Activated T-helper 17 cell treated with anti-CD3 and anti-CD28 coated beads, Interleukin-2, amount 50 U/mL, for 72 hours (primary cell): ENCODE results near the gene CCDC32. TPM values are rescaled to one million over a fixed set of nuclear protein-coding genes. Genes with fewer than 3 reads are reported as not detected.

Source experiments
- ATAC-seq: fragments of 150-1000 bp; cut with Tn5 transposase; replicated peaks from 2 replicates; pipeline ENCODE4 v1.10.0; 2021; ENCODE audit warnings: mild to moderate bottlenecking, moderate library complexity
- H3K27ac Mint-ChIP-seq: one replicate; pipeline ENCODE4 v1.8.0; 2022; ENCODE audit warnings: mixed read lengths
- H3K27me3 Mint-ChIP-seq: one replicate; pipeline ENCODE4 v1.8.0; 2022; ENCODE audit warnings: mixed read lengths
- H3K36me3 Mint-ChIP-seq: one replicate; pipeline ENCODE4 v1.8.0; 2022; ENCODE audit warnings: low read depth, mild to moderate bottlenecking, mixed read lengths
- H3K4me1 Mint-ChIP-seq: one replicate; pipeline ENCODE4 v1.8.0; 2022; ENCODE audit warnings: mixed read lengths
- H3K4me3 Mint-ChIP-seq: one replicate; pipeline ENCODE4 v1.8.0; 2022; ENCODE audit warnings: mild to moderate bottlenecking, mixed read lengths
- H3K9me3 Mint-ChIP-seq: one replicate; pipeline ENCODE4 v1.8.0; 2022; ENCODE audit warnings: mixed read lengths
- total RNA-seq, 2 donors: library from RNA; stranded (reverse); gene quantifications; one replicate each; pipeline ENCODE4 v1.2.3, GENCODE V29; 2022

CCDC32 gene
- total RNA-seq, 2 donors from 2014 or later: 34.9 to 41.3 TPM

DNA sequence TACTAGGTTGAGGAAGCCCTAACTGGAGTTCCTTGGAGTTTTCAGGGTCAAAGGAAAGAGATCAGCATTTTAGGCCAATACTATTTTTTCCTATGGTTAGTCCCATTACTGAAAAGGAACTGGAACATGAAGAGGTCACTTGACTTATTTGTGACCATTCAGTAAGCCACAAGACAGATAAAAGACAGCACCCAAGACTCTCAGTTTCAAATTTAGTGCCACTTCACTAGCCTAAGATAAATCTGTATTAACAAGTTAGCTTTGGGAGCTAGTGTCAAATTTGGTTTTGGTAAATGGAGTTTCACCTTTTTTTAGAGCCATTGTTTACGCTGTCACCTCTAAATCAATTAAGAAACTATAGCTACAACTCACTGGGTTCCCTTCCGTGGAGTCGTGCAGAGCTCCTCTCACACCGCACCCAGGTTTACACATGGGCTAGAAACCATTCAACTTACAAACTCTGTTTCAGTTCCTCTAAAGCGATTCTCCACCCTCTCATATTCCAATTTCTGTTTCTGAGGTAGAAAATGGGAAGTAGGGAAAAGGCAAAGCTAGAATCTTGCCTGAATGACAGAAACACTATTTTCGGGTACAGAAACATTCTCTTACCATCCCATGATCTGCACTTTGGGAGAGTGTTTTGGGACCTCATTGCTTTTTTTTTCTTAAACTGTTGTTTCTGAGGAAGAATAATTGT, 14.4 kb downstream of the CCDC32 start:
- Mint-ChIP-seq H3K4me3 (no peak overlapping the region), H3K27me3 (no peaks in the 10 kb centered on the region), H3K27ac (no peak overlapping the region), H3K4me1 (no peaks in the 10 kb centered on the region), H3K9me3 (no peaks in the 10 kb centered on the region), H3K36me3 (peaks cover 87% of the 10 kb centered on the region)
- no peak for ATAC-seq

- peaks cover 81% of the 10 kb centered on the region for H3K36me3 Mint-ChIP-seq
- no peaks in the 10 kb centered on the region for H3K4me1 Mint-ChIP-seq
- no peaks in the 10 kb centered on the region for H3K27me3 Mint-ChIP-seq
- H3K4me3 Mint-ChIP-seq: no peak overlapping the region
- H3K27ac Mint-ChIP-seq: no peak overlapping the region
- H3K9me3 Mint-ChIP-seq: no peaks in the 10 kb centered on the region
- no peak for ATAC-seq
These were observed 14.9 kb downstream of the CCDC32 start for GRCh38 chr15:40549894-40550293.

DNA sequence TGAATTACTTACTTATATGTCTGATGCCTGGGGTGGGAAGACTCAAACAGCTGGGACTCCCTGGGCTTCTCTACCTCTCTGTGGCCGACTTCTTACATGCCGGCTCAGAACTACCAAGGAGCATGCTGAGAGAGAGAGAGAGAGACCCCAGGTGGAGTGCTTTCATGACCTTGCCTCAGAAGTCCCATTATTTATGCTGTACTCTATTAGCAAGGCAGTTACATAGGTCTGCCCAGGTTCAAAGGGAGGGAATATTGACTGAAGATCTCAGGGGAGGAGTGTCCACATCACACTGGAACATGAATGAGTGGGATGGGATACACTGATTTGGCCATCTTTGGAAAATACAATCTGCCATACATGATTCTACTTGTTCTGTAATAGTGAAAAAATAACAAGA, 16.2 kb downstream of the CCDC32 start:
- no peak overlapping the region for H3K4me3 Mint-ChIP-seq
- H3K27ac Mint-ChIP-seq: no peak overlapping the region
- H3K4me1 Mint-ChIP-seq: no peaks in the 10 kb centered on the region
- peaks cover 68% of the 10 kb centered on the region for H3K36me3 Mint-ChIP-seq
- H3K27me3 Mint-ChIP-seq: no peaks in the 10 kb centered on the region
- no peaks in the 10 kb centered on the region for H3K9me3 Mint-ChIP-seq
- no peak for ATAC-seq

- Mint-ChIP-seq H3K9me3 (no peaks in the 10 kb centered on the region), H3K4me1 (no peaks in the 10 kb centered on the region), H3K27ac (peak overlapping the region; percentile 16), H3K27me3 (no peaks in the 10 kb centered on the region), H3K4me3 (no peak overlapping the region), H3K36me3 (peaks cover 39% of the 10 kb centered on the region)
- ATAC-seq: no peak
These were observed 19.4 kb downstream of the CCDC32 start for GRCh38 chr15:40545457-40545856.

DNA sequence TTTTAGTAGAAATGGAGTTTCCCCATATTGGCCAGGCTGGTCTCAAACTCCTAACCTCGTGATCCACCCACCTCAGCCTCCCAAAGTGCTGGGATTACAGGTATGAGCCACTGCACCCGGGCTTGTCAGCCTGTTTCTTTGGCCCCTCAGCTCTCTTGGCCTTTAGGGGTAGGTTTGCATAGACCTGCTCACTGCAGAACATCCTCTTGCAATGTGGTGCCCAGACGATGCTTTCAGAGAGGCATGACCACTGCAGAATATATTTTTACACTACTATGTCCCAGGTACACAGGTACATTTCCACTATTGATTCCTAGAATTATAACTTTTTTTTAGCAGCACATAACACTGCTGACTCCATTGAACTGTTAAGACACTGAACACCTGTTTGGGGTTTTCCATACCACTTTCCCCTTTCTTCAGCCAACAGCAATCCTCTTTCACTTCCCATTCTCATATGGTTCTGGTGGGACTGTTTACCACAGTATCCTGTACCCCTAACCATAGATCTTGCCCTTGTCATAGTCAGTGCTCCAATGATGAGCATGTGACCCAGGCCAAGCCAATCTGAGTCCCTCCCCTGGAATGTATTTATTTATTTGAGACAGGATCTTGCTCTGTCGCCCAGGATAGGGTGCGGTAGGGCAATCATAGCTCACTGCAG, 21.1 kb downstream of the CCDC32 start:
- Mint-ChIP-seq H3K36me3 (peaks cover 28% of the 10 kb centered on the region), H3K4me1 (peaks cover 4% of the 10 kb centered on the region), H3K4me3 (no peak overlapping the region), H3K27ac (no peak overlapping the region), H3K27me3 (no peaks in the 10 kb centered on the region), H3K9me3 (no peaks in the 10 kb centered on the region)
- ATAC-seq: no peak

- peaks cover 4% of the 10 kb centered on the region for H3K4me1 Mint-ChIP-seq
- no peak overlapping the region for H3K4me3 Mint-ChIP-seq
- no peaks in the 10 kb centered on the region for H3K9me3 Mint-ChIP-seq
- peaks cover 26% of the 10 kb centered on the region for H3K36me3 Mint-ChIP-seq
- no peaks in the 10 kb centered on the region for H3K27me3 Mint-ChIP-seq
- H3K27ac Mint-ChIP-seq: no peak overlapping the region
- no peak for ATAC-seq
These were observed 21.8 kb downstream of the CCDC32 start for GRCh38 chr15:40543082-40543481.

DNA sequence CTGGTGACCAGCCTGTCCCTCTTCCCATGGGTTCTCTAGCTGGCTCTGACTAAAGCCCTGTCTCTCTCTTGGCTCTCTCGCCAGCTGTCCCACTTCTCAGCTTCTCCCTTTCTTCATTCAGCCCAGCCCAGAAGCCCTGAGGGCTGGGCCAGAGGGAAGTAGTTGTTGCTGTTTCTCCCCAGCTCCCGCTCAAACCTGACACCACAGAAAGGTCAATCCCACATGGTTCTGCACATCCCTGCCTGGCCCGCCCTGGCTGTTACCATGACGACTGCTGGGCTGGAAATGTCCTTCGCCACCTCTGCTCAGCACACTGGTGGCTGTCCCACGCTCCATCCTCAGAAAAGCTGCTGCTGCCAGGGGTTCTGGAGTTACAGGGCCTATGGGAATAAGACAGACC, 25.9 kb downstream of the CCDC32 start:
- no peaks in the 10 kb centered on the region for H3K9me3 Mint-ChIP-seq
- ATAC-seq: no peak
- no peak overlapping the region for H3K27ac Mint-ChIP-seq
- no peaks in the 10 kb centered on the region for H3K27me3 Mint-ChIP-seq
- peaks cover 11% of the 10 kb centered on the region for H3K36me3 Mint-ChIP-seq
- H3K4me1 Mint-ChIP-seq: peaks cover 4% of the 10 kb centered on the region
- no peak overlapping the region for H3K4me3 Mint-ChIP-seq

- H3K4me1 Mint-ChIP-seq: peaks cover 4% of the 10 kb centered on the region
- no peaks in the 10 kb centered on the region for H3K27me3 Mint-ChIP-seq
- no peak overlapping the region for H3K27ac Mint-ChIP-seq
- H3K4me3 Mint-ChIP-seq: no peak overlapping the region
- no peaks in the 10 kb centered on the region for H3K9me3 Mint-ChIP-seq
- peaks cover 11% of the 10 kb centered on the region for H3K36me3 Mint-ChIP-seq
- ATAC-seq: no peak
These were observed 28.3 kb downstream of the CCDC32 start for GRCh38 chr15:40536501-40536900.

GRCh38 chr15:40534371-40534770, 30.5 kb downstream of the CCDC32 start:
- Mint-ChIP-seq H3K36me3 (peaks cover 11% of the 10 kb centered on the region), H3K27ac (no peak overlapping the region), H3K4me3 (no peak overlapping the region), H3K4me1 (peaks cover 4% of the 10 kb centered on the region), H3K9me3 (no peaks in the 10 kb centered on the region), H3K27me3 (no peaks in the 10 kb centered on the region)
- ATAC-seq: no peak

DNA sequence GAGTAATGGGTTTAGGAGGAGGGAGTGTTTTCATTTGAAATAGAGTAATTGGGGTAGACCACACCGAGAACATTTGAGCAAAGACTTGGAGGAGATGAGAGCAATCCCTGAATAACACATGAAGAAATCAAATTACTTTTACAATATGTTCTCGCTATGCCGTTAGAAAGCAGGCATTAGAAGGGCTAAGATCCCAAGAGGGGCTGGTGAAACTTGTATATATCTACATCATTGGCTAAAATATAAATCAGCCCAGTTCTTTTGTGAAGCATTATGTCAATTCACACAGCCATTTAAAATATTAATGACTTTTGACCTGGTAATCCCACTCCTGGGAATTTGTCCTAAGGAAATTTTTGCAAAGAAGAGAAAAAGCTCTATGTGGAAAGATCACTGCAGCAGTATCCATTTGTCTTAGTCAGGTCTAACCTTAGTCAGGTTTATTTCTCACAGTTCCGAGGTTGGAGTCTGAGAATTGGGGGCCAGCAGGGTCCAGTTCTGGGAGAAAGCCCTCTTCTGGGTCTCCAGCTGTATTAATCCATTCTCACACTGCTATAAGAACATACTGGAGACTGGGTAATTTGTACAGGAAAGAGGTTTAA, 31.0 kb downstream of the CCDC32 start:
- peaks cover 6% of the 10 kb centered on the region for H3K36me3 Mint-ChIP-seq
- H3K9me3 Mint-ChIP-seq: no peaks in the 10 kb centered on the region
- H3K4me1 Mint-ChIP-seq: no peaks in the 10 kb centered on the region
- no peak overlapping the region for H3K27ac Mint-ChIP-seq
- ATAC-seq: no peak
- no peak overlapping the region for H3K4me3 Mint-ChIP-seq
- H3K27me3 Mint-ChIP-seq: no peaks in the 10 kb centered on the region

DNA sequence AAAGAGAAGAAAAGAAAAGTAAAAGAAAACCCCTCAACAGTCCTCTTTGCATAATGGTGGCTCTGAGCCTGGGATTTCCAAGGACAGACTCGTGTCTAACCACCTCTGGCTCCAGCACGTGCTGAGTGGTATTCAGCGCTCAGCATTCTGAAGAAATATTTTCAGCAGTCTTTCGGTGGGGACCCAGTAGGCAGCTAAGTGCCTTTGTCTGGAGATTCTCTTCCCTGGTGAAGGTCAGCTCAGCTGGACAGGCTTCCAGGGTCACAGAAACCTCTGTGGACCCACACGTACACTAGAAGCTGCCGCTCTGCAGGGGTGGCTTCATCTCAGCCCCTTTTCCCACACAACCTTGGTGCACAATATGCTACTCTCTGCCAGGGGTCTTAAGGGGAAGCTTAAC, 36.0 kb downstream of the CCDC32 start:
- no peak for ATAC-seq
- no peak overlapping the region for H3K4me3 Mint-ChIP-seq
- no peaks in the 10 kb centered on the region for H3K9me3 Mint-ChIP-seq
- no peaks in the 10 kb centered on the region for H3K36me3 Mint-ChIP-seq
- no peak overlapping the region for H3K27ac Mint-ChIP-seq
- H3K4me1 Mint-ChIP-seq: no peaks in the 10 kb centered on the region
- no peaks in the 10 kb centered on the region for H3K27me3 Mint-ChIP-seq

DNA sequence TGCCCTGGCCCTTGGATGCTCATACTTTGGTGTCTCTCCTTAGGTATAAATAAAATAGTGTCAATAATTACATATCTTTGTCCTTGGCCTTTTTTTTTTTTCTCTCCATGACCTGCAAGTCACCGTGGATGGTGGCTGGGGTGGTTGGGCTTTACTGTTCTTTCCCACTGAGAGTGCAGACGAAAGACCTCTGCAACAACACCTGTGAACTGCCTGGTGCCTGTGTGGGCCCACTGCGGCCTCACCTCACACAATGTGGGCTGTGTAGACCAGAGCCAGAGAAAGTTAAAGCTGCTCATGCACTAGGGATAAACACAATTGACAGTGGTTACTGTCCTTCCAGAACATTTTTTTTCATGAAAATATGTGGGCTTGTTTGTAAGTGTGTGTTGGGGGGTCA, 39.0 kb downstream of the CCDC32 start:
- ATAC-seq: no peak
- Mint-ChIP-seq H3K4me1 (no peaks in the 10 kb centered on the region), H3K27me3 (no peaks in the 10 kb centered on the region), H3K4me3 (no peak overlapping the region), H3K9me3 (no peaks in the 10 kb centered on the region), H3K36me3 (no peaks in the 10 kb centered on the region), H3K27ac (no peak overlapping the region)

- H3K36me3 Mint-ChIP-seq: no peaks in the 10 kb centered on the region
- H3K4me3 Mint-ChIP-seq: no peak overlapping the region
- H3K27me3 Mint-ChIP-seq: no peaks in the 10 kb centered on the region
- no peak for ATAC-seq
- H3K4me1 Mint-ChIP-seq: no peaks in the 10 kb centered on the region
- H3K27ac Mint-ChIP-seq: no peak overlapping the region
- no peaks in the 10 kb centered on the region for H3K9me3 Mint-ChIP-seq
These were observed 41.2 kb downstream of the CCDC32 start for GRCh38 chr15:40523611-40524010.

DNA sequence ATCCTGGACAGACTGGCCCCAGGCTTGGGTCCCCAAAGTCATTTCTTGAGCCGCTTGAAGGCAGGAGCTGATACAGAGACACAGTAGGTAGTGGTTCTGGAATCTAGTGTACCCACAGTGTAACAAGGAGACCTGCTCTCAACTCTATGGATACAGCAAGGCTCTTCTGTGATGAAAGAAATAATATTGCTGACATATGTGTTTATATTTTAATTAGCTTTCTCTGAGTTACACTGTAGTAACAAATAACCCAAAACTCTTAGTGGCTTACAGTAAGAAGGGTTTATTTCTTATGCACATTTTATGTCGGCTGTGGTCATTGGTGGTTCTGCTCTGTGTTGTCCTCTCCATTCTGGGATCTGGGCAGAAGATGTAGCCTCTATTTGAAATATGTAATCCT, 48.5 kb downstream of the CCDC32 start:
- no peak for ATAC-seq
- H3K27ac Mint-ChIP-seq: no peak overlapping the region
- H3K4me3 Mint-ChIP-seq: no peak overlapping the region
- no peaks in the 10 kb centered on the region for H3K9me3 Mint-ChIP-seq
- no peaks in the 10 kb centered on the region for H3K36me3 Mint-ChIP-seq
- H3K27me3 Mint-ChIP-seq: peaks cover 22% of the 10 kb centered on the region
- H3K4me1 Mint-ChIP-seq: peaks cover 8% of the 10 kb centered on the region

DNA sequence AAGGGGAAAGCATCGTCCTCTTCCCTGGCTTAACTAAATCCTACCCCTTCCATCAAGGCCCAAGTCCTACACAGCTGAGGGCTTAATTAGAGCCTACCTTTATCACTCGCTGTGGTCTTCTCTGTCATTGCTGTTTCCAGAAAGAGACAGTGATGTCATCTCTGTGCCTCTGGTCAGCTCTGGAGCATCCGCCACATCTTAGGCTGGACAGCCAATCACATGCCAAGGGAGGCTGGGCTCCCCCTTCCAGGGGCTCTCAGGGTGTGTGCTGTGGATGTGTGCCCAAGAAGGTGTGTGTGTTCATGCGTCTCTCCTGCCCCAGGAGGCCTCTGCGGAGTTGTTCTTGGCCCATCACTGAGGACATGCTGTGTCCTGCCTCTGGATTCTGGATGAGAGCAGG, 51.2 kb downstream of the CCDC32 start:
- Mint-ChIP-seq H3K36me3 (no peaks in the 10 kb centered on the region), H3K27ac (no peak overlapping the region), H3K4me3 (peak overlapping the region; percentile 77), H3K9me3 (no peaks in the 10 kb centered on the region), H3K27me3 (peaks cover 36% of the 10 kb centered on the region), H3K4me1 (peaks cover 16% of the 10 kb centered on the region)
- no peak for ATAC-seq
